ENCODE measurements around the gene SCAPER.
A peak's percentile ranks its signal among the peaks of the same experiment; 100 is the strongest.
"Not testable (repeated sequence)": the region's sequence is repeated elsewhere in the genome, so short reads cannot be mapped to it uniquely, and the experiment has no call there.

Gene SCAPER

DNA sequence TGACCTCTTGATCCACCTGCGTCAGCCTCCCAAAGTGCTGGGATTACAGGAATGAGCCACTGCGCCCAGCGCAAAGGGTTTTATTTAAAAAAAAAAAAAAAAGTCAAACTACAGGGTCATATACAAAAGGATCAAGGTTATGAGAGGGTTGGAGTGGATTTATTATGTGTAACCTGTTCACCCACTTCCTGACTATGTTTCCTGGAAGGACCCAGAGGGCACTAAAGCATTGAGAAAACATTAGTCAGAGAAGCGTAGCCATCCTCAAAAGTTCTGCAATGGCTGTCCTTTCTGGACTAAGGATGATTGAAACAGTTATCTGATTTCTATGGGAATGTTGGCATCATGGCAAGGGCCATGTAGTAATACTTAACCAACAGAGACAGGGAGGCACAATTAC, 7.3 kb upstream of the SCAPER start:
- Histone ChIP-seq H3K9ac (ENCODE audit: low read length in 2 of 2) (no peak overlapping the region), H3K4me3 (ENCODE audit: low read length in 2 of 2) (no peak overlapping the region), H3K36me3 (ENCODE audit: control insufficient read depth in 2 of 2, insufficient read depth in 2 of 2, low read length in 2 of 2) (no peaks in the 10 kb centered on the region), H3K27me3 (ENCODE audit: control insufficient read depth in 1 of 2, insufficient read depth in 2 of 2, low read length in 2 of 2) (no peaks in the 10 kb centered on the region), H3K4me1 (ENCODE audit: control insufficient read depth, insufficient read depth, low read length) (no peaks in the 10 kb centered on the region), H3K9me3 (ENCODE audit: control insufficient read depth in 2 of 2, low read length in 2 of 2) (no peaks in the 10 kb centered on the region), H3K27ac (ENCODE audit: low read length) (no peak overlapping the region)

DNA sequence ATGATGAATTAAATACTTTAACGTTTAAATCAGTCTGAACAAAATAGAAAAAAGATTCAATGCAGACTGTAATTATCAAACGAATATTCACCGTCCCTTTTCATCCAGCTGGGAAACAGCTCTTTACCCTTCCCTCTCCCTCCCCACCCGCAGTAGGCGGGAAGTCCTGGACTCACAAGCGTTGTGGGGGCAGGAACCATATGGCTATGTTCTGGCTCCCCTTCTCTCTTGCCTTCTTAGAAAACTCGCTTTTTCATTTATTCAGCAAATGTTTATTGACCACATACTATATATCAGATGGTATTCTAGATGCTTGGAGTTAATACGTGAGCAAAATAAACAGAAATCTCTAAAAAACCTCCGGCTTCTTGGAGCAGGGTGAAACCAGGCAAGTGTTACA, 715 bp upstream of the SCAPER start:
- H3K36me3 ChIP-seq (ENCODE audit: control insufficient read depth in 2 of 2, insufficient read depth in 2 of 2, low read length in 2 of 2): no peaks in the 10 kb centered on the region
- H3K27ac ChIP-seq (ENCODE audit: low read length): peak overlapping the region; percentile 84
- peak overlapping the region; percentile 82 to 87 for H3K4me3 ChIP-seq (ENCODE audit: low read length in 2 of 2)
- no peaks in the 10 kb centered on the region for H3K27me3 ChIP-seq (ENCODE audit: control insufficient read depth in 1 of 2, insufficient read depth in 2 of 2, low read length in 2 of 2)
- peaks cover 13% of the 10 kb centered on the region for H3K4me1 ChIP-seq (ENCODE audit: control insufficient read depth, insufficient read depth, low read length)
- peak overlapping the region; percentile 84 to 89 for H3K9ac ChIP-seq (ENCODE audit: low read length in 2 of 2)
- H3K9me3 ChIP-seq (ENCODE audit: control insufficient read depth in 2 of 2, low read length in 2 of 2): no peaks in the 10 kb centered on the region

DNA sequence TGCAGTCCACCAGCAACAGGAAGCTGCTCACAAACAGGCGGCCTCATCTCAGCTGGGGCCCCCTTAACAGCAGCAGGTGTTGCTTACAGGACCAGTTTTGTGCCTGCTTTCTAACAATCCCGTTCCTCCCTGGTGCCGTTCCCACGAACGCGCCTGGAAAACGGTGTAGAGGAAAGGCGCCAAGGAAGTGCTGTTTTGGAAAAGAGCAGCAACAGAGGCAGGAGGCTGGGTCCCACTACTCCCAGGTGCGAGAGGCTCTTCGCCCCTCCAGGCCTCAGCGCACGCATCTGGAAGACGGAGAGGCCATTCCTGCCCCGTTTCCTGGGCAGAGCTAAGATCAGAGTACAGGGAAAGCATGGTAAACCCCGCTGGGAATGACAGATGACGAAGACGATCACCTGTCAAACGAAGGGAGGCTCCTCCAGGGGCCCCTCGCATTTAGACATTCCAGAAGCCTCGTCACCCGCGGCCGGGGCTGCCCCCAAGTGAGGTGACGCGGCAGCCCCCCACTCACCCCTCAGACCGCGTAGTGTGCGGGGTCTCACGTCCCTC, 603 bp downstream of the SCAPER start:
- Histone ChIP-seq H3K36me3 (ENCODE audit: control insufficient read depth in 2 of 2, insufficient read depth in 2 of 2, low read length in 2 of 2) (no peaks in the 10 kb centered on the region), H3K9me3 (ENCODE audit: control insufficient read depth in 2 of 2, low read length in 2 of 2) (no peaks in the 10 kb centered on the region), H3K4me3 (ENCODE audit: low read length in 2 of 2) (peak overlapping the region; percentile 82 to 87), H3K4me1 (ENCODE audit: control insufficient read depth, insufficient read depth, low read length) (peaks cover 13% of the 10 kb centered on the region), H3K9ac (ENCODE audit: low read length in 2 of 2) (peak overlapping the region; percentile 80 to 89), H3K27me3 (ENCODE audit: control insufficient read depth in 1 of 2, insufficient read depth in 2 of 2, low read length in 2 of 2) (no peaks in the 10 kb centered on the region), H3K27ac (ENCODE audit: low read length) (peak overlapping the region; percentile 84)

DNA sequence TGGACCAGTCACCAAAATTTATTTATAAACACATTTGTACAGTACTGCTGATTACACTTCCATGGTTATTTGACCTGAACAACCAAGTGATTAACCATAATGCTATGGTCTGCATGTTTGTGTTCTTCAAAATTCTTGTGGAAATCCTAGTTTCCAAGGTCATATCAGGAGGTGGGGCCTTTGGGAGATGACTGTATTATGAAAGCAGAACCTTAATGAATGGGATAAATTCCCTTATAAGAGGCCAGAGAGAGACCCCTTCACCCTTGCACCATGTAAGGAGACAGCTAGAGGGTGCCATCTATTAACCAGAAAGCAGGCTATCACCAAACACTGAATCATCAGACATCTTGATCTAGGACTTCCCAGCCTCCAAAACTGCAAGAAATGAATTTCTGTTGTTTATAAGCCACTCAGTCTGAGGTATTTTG, 1.9 kb downstream of the SCAPER start:
- Histone ChIP-seq H3K9me3 (ENCODE audit: control insufficient read depth in 2 of 2, low read length in 2 of 2) (no peaks in the 10 kb centered on the region), H3K27ac (ENCODE audit: low read length) (no peak overlapping the region), H3K4me3 (ENCODE audit: low read length in 2 of 2) (no peak overlapping the region)

DNA sequence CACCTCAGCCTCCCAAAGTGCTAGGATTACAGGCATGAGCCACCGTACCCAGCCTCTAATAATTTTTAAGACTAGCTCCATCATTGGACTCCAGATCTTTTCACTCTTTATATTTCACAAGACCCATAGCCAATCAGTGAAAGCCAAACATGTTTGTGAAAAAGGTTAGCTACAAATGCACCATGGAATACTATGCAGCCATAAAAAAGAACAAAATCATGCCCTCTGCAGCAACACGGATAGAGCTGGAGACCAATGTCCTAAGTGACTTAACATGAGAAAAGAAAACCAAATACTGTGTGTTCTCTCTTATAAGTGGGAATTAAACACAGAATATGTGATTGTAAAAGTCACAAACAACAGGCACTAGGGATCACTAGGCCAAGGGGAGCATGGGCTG, 3.2 kb downstream of the SCAPER start:
- no peak overlapping the region for H3K4me3 ChIP-seq (ENCODE audit: low read length in 2 of 2)
- no peaks in the 10 kb centered on the region for H3K9me3 ChIP-seq (ENCODE audit: control insufficient read depth in 2 of 2, low read length in 2 of 2)
- H3K4me1 ChIP-seq (ENCODE audit: control insufficient read depth, insufficient read depth, low read length): peaks cover 13% of the 10 kb centered on the region
- H3K36me3 ChIP-seq (ENCODE audit: control insufficient read depth in 2 of 2, insufficient read depth in 2 of 2, low read length in 2 of 2): no peaks in the 10 kb centered on the region
- no peak overlapping the region for H3K9ac ChIP-seq (ENCODE audit: low read length in 2 of 2)
- no peaks in the 10 kb centered on the region for H3K27me3 ChIP-seq (ENCODE audit: control insufficient read depth in 1 of 2, insufficient read depth in 2 of 2, low read length in 2 of 2)
- no peak overlapping the region for H3K27ac ChIP-seq (ENCODE audit: low read length)

More for the DNA sequence above, 1.9 kb downstream of the SCAPER start:
- Histone ChIP-seq H3K9ac (ENCODE audit: low read length in 2 of 2) (no peak overlapping the region), H3K36me3 (ENCODE audit: control insufficient read depth in 2 of 2, insufficient read depth in 2 of 2, low read length in 2 of 2) (no peaks in the 10 kb centered on the region), H3K27me3 (ENCODE audit: control insufficient read depth in 1 of 2, insufficient read depth in 2 of 2, low read length in 2 of 2) (no peaks in the 10 kb centered on the region), H3K4me1 (ENCODE audit: control insufficient read depth, insufficient read depth, low read length) (peaks cover 13% of the 10 kb centered on the region)

DNA sequence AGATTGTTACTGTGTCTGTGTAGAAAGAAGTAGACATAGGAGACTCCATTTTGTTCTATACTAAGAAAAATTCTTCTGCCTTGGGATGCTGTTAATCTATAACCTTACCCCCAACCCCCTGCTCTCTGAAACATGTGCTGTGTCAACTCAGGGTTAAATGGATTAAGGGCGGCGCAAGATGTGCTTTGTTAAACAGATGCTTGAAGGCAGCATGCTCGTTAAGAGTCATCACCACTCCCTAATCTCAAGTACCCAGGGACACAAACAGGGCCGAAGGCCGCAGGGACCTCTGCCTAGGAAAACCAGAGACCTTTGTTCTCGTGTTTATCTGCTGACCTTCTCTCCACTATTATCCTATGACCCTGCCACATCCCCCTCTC, 5.2 kb downstream of the SCAPER start:
- not testable (repeated sequence) for H3K27me3 ChIP-seq (ENCODE audit: control insufficient read depth in 1 of 2, insufficient read depth in 2 of 2, low read length in 2 of 2); H3K9me3 ChIP-seq (ENCODE audit: control insufficient read depth in 2 of 2, low read length in 2 of 2); H3K36me3 ChIP-seq (ENCODE audit: control insufficient read depth in 2 of 2, insufficient read depth in 2 of 2, low read length in 2 of 2); H3K4me3 ChIP-seq (ENCODE audit: low read length in 2 of 2); H3K27ac ChIP-seq (ENCODE audit: low read length); H3K4me1 ChIP-seq (ENCODE audit: control insufficient read depth, insufficient read depth, low read length); H3K9ac ChIP-seq (ENCODE audit: low read length in 2 of 2)

DNA sequence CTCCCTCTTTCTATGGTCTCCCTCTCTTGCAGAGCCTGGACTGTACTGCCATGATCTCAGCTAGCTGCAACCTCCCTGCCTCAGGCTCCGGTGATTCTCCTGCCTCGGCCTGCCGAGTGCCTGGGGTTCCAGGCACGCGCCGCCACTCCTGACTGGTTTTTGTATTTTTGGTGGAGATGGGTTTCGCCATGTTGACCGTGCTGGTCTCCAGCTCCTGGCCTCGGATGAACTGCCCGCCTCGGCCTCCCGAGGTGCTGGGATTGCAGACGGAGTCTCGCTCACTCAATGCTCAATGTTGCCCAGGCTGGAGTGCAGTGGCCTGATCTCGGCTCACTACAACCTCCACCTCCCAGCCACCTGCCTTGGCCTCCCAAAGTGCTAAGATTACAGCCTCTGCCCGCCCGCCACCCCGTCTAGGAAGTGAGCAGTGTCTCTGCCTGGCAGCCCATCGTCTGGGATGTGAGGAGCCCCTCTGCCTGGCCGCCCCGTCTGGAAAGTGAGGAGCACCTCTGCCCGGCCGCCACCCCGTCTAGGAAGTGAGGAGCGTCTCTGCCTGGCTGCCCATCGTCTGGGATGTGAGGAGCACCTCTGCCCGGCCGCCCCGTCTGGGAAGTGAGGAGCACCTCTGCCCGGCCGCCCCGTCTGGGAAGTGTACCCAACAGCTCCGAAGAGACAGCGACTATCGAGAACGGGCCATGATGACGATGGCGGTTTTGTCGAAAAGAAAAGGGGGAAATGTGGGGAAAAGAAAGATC, 5.8 kb downstream of the SCAPER start:
- not testable (repeated sequence) for H3K4me3 ChIP-seq (ENCODE audit: low read length in 2 of 2); H3K9ac ChIP-seq (ENCODE audit: low read length in 2 of 2); H3K9me3 ChIP-seq (ENCODE audit: control insufficient read depth in 2 of 2, low read length in 2 of 2); H3K36me3 ChIP-seq (ENCODE audit: control insufficient read depth in 2 of 2, insufficient read depth in 2 of 2, low read length in 2 of 2); H3K27me3 ChIP-seq (ENCODE audit: control insufficient read depth in 1 of 2, insufficient read depth in 2 of 2, low read length in 2 of 2); H3K4me1 ChIP-seq (ENCODE audit: control insufficient read depth, insufficient read depth, low read length); H3K27ac ChIP-seq (ENCODE audit: low read length)

DNA sequence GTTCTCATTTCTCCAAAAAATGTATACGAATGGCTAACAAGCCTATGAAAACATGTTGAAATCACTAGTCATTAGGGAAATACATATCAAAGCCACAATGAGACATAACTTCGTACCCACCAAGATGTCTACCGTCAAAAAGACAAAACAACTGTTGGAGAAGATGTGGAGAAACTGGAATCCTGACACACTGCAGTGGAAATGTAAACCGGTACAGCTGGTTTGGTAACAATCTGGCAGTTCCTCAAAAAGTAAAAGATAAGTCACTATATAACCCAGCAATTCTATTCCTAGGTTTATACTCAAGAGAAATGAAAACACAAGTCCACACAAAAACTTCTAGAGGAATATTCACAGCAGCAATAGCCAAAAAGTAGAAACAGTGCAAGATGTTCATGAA, 7.0 kb downstream of the SCAPER start:
- no peaks in the 10 kb centered on the region for H3K36me3 ChIP-seq (ENCODE audit: control insufficient read depth in 2 of 2, insufficient read depth in 2 of 2, low read length in 2 of 2)
- no peaks in the 10 kb centered on the region for H3K4me1 ChIP-seq (ENCODE audit: control insufficient read depth, insufficient read depth, low read length)
- no peaks in the 10 kb centered on the region for H3K9me3 ChIP-seq (ENCODE audit: control insufficient read depth in 2 of 2, low read length in 2 of 2)
- H3K27me3 ChIP-seq (ENCODE audit: control insufficient read depth in 1 of 2, insufficient read depth in 2 of 2, low read length in 2 of 2): no peaks in the 10 kb centered on the region
- no peak overlapping the region for H3K27ac ChIP-seq (ENCODE audit: low read length)
- H3K9ac ChIP-seq (ENCODE audit: low read length in 2 of 2): no peak overlapping the region
- no peak overlapping the region for H3K4me3 ChIP-seq (ENCODE audit: low read length in 2 of 2)

DNA sequence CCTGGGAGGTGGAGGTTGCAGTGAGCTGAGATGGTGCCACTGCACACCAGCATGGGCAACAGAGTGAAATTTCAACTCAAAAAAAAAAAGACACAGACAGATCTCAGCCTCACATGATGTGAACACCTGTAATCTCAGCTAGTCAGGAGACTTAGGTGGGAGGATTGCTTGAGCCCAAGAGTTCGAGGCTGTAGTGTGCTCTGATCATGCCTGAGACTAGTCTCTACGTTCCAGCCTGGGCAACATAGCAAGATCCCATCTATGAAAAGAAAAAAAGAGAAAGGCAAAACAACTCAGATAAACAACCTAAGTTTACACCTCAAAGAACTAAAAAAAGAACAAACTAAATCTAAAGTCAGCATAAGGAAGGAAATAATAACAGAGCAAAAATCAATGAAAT, 11.0 kb downstream of the SCAPER start:
- Histone ChIP-seq H3K9me3 (ENCODE audit: control insufficient read depth in 2 of 2, low read length in 2 of 2) (no peaks in the 10 kb centered on the region), H3K36me3 (ENCODE audit: control insufficient read depth in 2 of 2, insufficient read depth in 2 of 2, low read length in 2 of 2) (no peaks in the 10 kb centered on the region), H3K4me1 (ENCODE audit: control insufficient read depth, insufficient read depth, low read length) (no peaks in the 10 kb centered on the region), H3K27me3 (ENCODE audit: control insufficient read depth in 1 of 2, insufficient read depth in 2 of 2, low read length in 2 of 2) (no peaks in the 10 kb centered on the region), H3K9ac (ENCODE audit: low read length in 2 of 2) (no peak overlapping the region), H3K27ac (ENCODE audit: low read length) (no peak overlapping the region), H3K4me3 (ENCODE audit: low read length in 2 of 2) (no peak overlapping the region)

DNA sequence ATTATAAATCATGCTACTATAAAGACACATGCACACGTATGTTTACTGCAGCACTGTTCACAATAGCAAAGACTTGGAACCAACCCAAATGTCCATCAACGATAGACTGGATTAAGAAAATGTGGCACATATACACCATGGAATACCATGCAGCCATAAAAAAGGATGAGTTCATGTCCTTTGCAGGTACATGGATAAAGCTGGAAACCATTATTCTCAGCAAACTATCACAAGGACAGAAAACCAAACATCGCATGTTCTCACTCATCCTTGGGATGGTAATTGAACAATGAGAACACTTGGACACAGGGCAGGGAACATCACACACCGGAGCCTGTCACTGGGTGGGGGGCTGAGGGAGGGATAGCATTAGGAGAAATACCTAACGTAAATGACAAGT, 12.3 kb downstream of the SCAPER start:
- not testable (repeated sequence) for H3K9me3 ChIP-seq (ENCODE audit: control insufficient read depth in 2 of 2, low read length in 2 of 2); H3K9ac ChIP-seq (ENCODE audit: low read length in 2 of 2); H3K4me1 ChIP-seq (ENCODE audit: control insufficient read depth, insufficient read depth, low read length); H3K4me3 ChIP-seq (ENCODE audit: low read length in 2 of 2); H3K36me3 ChIP-seq (ENCODE audit: control insufficient read depth in 2 of 2, insufficient read depth in 2 of 2, low read length in 2 of 2); H3K27me3 ChIP-seq (ENCODE audit: control insufficient read depth in 1 of 2, insufficient read depth in 2 of 2, low read length in 2 of 2); H3K27ac ChIP-seq (ENCODE audit: low read length)

DNA sequence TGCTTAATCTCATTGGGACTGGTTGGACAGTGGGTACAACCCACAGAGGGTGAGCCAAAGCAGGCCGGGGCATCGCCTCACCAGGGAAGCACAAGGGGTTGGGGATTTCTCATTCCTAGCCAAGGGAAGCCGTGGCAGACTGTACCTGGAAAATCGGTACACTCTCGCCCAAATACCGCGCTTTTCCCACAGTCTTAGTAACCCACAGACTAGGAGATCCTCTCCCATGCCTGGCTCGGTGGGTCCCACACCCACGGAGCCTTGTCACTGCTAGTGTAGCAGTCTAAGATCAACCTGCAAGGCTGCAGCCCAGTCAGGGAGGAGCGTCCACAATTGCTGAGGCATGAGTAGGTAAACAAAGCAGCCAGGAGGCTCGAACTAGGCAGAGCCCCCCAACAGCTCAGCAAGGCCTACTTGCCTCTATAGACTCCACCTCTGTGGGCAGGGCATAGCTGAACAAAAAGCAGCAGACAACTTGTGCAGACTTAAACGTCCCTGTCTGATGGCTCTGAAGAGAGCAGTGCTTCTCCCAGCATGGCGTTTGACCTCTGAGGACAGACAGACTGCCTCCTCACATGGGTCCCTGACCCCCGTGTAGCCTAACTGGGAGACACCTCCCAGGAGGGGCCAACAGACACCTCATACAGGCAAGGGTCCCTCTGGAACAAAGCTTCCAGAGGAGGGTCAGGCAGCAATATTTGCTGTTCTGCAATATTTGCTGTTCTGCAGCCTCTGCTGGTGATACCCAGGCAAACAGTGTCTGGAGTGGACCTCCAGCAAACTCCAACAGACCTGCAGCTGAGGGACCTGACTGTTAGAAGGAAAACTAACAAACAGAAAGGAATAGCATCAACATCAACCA, 17.6 kb downstream of the SCAPER start:
- H3K9ac ChIP-seq (ENCODE audit: low read length in 2 of 2); H3K4me3 ChIP-seq (ENCODE audit: low read length in 2 of 2); H3K9me3 ChIP-seq (ENCODE audit: control insufficient read depth in 2 of 2, low read length in 2 of 2); H3K36me3 ChIP-seq (ENCODE audit: control insufficient read depth in 2 of 2, insufficient read depth in 2 of 2, low read length in 2 of 2); H3K27me3 ChIP-seq (ENCODE audit: control insufficient read depth in 1 of 2, insufficient read depth in 2 of 2, low read length in 2 of 2); H3K27ac ChIP-seq (ENCODE audit: low read length); H3K4me1 ChIP-seq (ENCODE audit: control insufficient read depth, insufficient read depth, low read length): not testable (repeated sequence)

Data from stomach smooth muscle (tissue), 2 donors.